HuH-7 (cell line): Measurements from ENCODE around the gene LRRC8C.
A peak's percentile ranks its signal among the peaks of the same experiment; 100 is the strongest.
"Not testable (repeated sequence)": the region's sequence is repeated elsewhere in the genome, so short reads cannot be mapped to it uniquely, and the experiment has no call there.

Experiments
- DNase-seq: peaks from one replicate; pipeline ENCODE4 v3.0.0; 2011; ENCODE audit warnings: low spot score

The LRRC8C gene

GRCh38 chr1:89607586-89608318 lies 25.2 kb upstream of the LRRC8C start:
- DNase-seq, result no peak

DNA sequence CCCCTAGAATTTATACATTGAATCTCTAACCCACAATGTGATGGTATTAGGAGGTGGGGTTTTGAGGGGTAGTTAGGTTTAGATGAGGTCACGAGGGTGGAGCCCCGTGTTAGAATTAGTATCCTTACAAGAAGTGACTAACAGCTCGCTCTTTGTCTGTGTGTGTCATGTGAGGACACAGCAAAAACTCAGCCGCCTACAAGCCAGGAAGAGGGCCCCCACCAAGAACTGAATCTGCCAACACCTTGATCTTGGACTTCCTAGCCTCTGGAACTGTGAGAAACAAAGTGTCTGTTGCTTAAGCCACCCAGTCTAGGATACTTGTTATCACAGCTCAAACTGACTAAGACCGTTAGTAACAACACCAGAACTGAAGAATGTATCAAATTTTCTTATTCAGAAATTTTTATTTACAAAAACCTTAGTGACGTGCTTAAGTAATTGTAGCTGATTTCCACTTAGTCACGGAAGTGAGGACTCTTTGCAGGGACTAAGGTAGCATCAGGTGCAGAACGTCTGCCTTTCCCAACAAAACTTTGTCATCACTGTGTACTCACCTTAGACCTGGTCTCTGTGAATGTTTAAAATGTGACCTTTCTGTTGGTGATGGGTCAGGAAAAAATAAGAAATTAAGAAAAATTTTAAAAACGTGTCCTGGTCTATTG lies 24.5 kb upstream of the LRRC8C start:
- DNase-seq, result no peak

DNA sequence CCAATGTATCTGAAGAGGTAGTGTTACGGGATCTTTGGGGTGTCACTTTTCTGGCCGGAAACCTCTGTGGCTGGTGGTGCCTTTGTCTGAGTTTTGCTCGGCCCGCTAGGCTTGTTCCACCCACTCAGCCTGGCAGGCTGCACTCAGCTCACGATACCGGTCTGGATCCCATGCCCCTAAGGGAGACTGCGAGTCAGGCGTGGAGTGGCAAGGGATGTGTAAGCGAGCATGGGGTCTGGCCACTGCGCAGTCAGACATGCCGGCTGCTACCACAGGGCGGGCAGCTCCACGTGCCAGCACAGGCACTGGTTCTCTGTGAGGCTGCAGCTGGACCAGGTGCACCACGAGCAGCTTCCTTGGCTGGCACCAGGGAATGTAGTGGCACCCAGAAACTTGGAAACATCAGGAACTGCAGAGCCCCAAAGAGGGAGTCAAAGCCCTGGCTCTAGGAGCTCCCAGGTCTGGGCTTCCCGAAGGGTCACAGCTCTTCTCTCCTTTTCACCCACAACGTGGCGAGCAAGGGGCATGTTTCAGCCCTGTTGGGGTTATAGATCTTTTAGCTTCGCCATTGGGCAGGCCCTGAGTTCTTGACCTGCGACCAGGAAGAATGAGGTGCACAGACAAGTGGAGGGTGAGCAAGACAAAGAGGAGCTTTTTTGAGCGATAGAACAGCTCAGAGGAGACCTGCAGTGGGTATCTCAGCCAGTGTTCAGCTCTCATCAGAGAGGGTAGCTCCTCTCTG lies 23.8 kb upstream of the LRRC8C start:
- no peak for DNase-seq

- no peak for DNase-seq
These were observed 23.0 kb upstream of the LRRC8C start for GRCh38 chr1:89609781-89610456.

DNA sequence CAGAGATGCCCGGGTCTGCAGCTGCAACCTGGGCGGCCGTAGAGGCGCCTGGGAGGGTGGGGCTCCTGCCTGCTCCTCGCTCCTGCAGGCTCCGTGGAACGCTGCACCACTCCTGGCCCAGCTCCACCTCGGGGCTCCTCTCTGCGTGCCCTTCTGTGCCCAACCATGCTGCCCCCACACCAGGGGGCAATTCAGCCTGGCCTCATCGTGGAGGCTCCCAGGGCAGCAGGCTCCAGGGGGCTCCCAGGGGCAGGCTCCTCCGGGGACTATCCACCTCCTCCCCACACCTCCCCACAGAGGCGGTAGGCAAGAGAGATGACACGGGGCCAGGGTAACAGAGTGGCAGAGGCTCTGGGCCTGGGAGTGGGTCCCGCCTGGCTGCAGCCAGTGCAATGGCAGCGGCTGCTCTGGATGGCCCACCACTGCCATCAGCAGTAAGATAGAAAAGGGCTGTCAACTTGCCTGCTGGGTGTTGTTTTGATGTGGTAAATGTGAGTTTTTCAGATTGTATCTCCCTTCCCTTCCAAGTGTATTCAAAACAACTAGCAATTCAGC lies 22.4 kb upstream of the LRRC8C start:
- DNase-seq, result no peak

DNA sequence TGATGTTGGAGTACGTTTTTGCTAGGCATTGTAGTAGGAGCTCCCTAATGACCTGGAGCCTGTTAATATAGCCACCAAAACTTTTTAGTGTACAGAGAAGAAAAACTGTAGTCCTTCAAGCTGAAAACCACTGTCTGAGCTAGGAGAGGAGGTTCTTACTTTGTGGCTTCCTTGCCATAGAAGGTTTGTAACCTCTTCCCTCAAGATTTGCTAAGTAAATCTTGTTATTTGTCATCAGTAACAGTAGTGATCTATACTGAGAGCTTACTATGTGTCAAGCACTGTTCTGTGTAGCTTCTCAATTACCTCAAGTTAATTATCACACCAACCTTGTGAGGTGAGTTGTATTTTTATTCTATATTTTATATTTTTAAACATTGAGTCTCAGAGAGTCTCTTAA lies 21.2 kb upstream of the LRRC8C start:
- DNase-seq, result no peak

- no peak for DNase-seq
These were observed 19.0 kb upstream of the LRRC8C start for GRCh38 chr1:89613928-89614327.

- peak; percentile 34 for DNase-seq
These were observed 17.0 kb upstream of the LRRC8C start for GRCh38 chr1:89615676-89616598.

DNA sequence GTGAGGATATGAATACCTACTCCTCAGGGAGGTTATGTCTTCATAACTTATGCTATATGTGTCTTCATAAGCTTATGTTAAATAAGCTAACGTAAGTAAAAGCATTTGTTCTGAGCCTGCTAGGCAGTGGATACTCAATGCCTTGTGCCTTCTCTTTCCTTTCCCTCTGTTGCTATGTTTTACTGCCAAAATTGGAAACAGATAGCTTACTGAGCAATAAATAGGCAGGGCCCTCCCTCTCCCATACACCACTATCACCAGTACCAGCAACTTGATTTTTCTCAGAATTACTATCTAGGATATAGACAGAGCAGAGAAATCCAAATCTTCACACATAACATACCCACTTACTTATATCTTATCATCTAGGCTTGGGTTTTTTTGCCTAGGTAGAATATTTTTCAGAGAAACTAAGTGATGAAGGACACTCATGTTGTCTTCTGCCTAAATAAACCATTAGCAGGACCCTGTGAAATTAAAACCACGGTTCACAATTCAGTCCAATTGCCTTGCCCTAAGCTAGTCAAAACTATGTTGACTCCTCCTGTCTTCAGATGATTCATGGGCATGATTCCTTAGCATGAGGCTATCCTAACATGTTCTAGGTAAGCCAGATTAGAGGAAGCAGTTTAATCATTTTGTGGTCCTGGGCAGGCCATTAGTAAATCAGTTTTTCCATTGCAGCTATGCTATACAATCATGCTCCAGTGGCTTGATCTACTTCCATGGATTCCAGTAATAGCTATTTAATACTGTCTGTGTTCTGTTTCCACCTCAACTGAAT lies 15.9 kb upstream of the LRRC8C start:
- no peak for DNase-seq

DNA sequence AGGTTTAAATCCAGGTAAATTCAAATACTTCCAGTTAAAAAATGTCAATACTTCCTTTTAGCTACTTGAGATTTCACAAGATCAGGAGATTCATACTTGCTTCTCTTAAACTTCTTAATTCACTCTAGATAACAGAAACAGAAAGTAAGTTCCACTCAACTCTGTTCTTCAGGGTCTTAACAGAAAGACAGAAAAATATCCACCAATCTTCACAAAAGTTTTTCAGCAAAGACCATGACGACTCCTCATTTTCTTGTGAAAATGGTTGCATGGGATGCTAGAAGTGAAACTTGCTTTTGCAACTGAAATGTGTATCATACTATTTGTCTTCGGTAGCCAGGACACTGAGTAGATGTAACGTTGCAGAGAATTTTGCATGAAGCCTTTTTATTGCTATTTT lies 12.3 kb upstream of the LRRC8C start:
- DNase-seq, result no peak

- DNase-seq, result no peak
These were observed 10.0 kb upstream of the LRRC8C start for GRCh38 chr1:89622895-89623294.

DNA sequence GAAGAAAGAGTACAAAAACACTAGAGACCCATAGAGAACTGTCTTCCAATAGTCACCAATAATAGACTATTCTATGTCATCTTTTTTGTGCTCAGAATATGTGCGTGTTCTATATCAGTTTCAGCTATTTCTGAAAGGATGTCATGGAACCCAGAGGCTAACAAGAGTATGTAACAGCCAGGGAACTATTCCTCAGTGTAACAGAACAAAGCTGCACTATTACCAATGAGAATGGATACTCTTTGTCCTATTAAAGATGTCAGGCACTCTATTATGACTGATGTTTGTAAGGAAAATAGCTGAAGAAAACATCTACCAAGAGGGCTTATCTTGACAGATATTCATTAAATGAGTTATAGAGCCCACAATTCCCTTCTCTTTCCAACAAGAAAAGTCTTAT lies 8.6 kb upstream of the LRRC8C start:
- DNase-seq, result no peak

- no peak for DNase-seq
These were observed 8.1 kb upstream of the LRRC8C start for GRCh38 chr1:89624715-89625323.

DNA sequence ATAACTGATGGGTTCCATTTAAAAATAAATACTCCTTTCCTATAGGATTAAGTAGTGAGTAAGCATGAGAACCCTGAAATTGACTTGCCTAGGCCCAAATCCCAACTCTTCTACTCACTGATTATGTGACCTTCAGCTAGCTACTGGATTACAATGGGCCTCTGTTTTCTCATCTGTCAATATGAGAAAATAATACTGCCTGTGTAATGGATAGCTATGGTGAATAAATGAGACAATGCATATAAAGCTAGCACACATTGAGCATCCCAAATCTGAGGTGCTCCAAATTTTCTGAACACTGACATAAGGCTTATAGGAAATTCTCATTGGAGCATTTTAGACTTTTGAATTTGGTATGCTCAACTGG lies 5.3 kb upstream of the LRRC8C start:
- DNase-seq, result no peak

DNA sequence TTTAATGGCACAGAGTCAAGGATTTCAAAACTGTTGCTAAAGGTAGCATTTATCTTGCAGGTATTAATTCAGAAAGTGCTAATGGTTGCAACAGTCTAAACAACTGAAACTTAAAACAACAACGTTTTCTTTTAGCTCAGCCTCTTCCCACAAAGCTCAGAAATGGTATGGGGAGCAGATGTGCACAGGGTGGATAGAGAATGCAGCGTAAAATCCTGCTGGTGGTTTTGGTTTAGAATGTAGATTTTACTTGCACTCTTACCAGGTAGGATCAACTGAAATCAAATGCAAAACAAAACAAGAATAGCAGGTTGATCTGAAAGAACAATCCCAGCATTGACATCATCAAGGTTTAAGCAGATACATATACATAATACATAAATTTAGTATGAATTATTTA lies 3.8 kb upstream of the LRRC8C start:
- DNase-seq, result no peak

DNA sequence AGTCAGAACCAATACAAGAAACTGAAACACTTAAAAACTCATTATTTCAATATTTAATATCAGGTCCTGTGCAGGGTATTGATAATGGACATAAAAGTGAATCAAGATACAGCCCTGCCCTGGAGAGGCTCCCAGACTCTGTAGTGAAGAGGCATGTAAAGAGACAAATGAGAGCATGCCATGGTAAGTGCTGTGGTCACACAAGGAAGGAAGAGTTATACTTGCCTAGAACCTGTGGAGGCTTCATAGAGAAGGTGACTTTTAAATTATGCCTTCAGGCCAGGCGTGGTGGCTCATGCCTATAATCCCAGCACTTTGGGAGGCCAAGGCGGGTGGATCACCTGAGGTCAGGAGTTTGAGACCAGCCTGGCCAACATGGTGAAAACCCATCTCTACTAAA lies 3.3 kb upstream of the LRRC8C start:
- DNase-seq, result not testable (repeated sequence)

DNA sequence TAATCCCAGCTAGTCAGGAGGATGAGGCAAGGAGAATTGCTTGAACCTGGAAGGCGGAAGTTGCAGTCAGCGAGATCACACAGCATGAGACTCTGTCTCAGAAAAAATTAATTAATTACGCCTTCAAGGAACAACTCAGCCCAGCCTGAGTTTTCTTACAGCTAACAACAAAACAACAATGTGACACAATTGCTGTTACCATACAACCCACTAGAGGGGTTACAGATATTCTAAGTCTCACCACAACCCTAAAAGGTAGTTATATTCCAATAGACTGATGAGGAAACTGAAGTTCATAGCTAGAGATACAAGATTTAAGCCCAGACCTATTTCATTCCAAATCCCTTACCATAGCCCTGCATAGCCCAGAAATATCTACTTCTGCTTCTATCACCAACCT lies 2.9 kb upstream of the LRRC8C start:
- DNase-seq, result no peak

- DNase-seq, result no peak
These were observed 884 bp upstream of the LRRC8C start for GRCh38 chr1:89631816-89632656.

DNA sequence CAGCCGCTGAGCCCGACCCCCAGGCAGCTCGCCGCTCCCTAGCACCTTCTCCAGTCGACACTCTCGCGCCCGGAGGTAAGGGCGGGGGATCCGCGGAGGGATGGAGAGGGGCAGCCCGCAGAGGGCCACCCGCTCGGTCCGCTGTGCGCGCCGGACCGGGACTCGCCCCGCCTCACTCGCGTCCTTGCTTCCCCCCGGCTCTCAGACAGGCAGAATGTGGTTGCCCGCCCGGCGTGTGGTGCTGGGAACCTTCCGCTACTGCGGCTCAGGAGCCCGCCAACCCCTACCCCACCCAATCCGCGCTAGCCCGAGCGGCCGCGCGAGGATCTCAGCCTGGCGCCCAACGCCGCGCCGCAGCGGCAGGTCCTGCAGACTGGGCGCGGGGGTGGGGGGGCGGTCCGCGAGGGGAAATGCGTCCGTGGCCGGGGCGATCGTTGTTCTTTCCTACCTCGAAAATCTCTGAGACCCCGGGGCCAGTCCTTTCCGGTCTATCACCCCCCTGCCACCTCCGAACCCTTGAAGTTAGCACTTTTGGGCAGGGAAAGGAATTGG lies 404 bp downstream of the LRRC8C start:
- DNase-seq, result peak; percentile 52
